Amniotic epithelial cell (primary cell): Measurements from ENCODE around the gene MCL1.

Experiments used
- DNase-seq: peaks from one replicate; pipeline ENCODE4 v3.0.0-alpha.2; 2010; ENCODE audit warnings: low read depth

Gene MCL1

DNA sequence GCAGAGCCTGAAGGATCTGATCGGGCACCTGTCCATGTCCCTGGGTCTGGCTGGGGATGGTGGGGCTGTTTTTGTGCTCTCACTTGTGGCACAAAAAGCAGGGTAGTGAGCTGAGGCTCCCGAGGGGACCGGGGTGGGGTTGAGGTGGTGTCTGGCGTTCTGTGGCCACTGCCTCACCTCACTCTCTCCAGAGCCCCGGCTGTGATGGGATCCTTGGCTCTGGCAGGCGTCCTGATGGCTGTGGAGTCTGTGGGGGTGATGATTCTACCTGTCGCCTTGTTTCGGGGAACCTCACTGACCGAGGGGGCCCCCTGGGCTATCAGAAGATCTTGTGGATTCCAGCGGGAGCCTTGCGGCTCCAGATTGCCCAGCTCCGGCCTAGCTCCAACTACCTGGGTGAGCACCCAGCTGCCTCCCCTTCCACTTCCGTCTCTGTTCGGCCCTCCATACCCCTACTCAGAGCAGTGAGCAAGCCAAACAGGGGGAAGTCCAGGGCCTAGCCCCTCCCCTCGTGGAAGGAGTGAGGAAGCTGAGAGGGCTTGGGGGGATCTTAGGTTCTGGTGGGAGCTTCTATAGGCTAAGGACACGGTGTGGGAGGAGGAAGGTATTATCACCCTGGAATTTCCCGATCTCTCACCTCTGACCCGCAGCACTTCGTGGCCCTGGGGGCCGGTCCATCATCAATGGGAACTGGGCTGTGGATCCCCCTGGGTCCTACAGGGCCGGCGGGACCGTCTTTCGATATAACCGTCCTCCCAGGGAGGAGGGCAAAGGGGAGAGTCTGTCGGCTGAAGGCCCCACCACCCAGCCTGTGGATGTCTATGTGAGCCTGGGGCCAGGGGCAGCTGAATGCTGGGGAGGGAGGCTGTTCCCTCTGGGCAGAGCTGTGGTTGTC lies 23.2 kb downstream of the MCL1 start:
- no peak for DNase-seq

DNA sequence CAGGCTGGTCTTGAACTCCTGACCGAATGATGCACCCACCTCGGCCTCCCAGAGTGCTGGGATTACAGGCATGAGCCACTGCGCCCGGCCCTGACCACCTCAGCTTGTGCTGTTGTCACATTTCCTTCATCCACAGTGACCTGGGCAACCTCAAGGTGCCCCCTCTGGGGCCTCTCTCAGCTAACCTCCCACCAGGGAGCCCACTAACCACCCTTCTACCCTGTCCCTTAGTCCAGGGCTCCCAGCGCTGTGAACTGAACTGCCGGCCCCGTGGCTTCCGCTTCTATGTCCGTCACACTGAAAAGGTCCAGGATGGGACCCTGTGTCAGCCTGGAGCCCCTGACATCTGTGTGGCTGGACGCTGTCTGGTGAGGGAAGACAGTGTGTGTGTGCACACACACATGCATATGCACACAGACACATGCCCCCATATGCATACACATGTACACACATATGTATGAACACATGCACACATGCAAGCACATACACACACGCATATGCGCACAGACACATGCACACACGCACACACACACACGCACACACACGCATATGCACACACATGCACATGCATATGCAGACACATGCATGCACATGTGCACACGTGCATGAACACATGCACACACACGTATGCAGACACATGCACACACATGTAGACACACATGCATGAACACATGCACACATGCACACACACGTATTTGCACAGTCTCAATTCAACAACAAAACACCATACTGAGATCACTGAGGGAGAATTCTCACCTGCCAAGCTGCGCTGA lies 24.0 kb downstream of the MCL1 start:
- no peak for DNase-seq

DNA sequence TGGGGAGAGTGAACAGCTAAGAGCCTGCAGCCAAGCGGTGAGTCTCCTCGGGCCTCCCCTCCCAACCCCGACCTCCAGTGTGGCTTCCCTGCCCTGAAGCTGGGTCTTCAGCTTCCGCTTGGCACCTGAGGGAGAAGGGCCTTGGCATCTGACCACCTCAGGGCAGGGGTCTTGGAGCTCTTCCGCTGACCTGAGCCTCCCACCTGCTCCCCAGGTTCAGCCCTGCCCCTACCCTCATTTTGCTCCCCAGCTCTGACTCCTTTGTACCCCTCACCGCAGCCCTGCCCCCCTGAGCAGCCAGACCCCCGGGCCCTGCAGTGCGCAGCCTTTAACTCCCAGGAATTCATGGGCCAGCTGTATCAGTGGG lies 25.3 kb downstream of the MCL1 start:
- DNase-seq, result no peak

DNA sequence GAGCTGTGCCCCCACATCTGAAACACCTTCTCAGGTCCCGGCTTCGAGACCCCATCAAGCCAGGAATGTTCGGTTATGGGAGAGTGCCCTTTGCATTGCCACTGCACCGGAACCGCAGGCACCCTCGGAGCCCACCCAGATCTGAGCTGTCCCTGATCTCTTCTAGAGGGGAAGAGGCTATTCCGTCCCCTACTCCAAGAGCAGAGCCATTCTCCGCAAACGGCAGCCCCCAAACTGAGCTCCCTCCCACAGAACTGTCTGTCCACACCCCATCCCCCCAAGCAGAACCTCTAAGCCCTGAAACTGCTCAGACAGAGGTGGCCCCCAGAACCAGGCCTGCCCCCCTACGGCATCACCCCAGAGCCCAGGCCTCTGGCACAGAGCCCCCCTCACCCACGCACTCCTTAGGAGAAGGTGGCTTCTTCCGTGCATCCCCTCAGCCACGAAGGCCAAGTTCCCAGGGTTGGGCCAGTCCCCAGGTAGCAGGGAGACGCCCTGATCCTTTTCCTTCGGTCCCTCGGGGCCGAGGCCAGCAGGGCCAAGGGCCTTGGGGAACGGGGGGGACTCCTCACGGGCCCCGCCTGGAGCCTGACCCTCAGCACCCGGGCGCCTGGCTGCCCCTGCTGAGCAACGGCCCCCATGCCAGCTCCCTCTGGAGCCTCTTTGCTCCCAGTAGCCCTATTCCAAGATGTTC lies 25.9 kb downstream of the MCL1 start:
- DNase-seq, result no peak

- no peak for DNase-seq
Observed at GRCh38 chr1:150552911-150553289, 26.5 kb downstream of the MCL1 start.

- peak; percentile 97 for DNase-seq
Observed at GRCh38 chr1:150552128-150552910, 27.1 kb downstream of the MCL1 start.

GRCh38 chr1:150551784-150552127 lies 27.7 kb downstream of the MCL1 start:
- no peak for DNase-seq

- no peak for DNase-seq
Observed at GRCh38 chr1:150551051-150551783, 28.2 kb downstream of the MCL1 start.

GRCh38 chr1:150550222-150551050 lies 29.0 kb downstream of the MCL1 start:
- no peak for DNase-seq

DNA sequence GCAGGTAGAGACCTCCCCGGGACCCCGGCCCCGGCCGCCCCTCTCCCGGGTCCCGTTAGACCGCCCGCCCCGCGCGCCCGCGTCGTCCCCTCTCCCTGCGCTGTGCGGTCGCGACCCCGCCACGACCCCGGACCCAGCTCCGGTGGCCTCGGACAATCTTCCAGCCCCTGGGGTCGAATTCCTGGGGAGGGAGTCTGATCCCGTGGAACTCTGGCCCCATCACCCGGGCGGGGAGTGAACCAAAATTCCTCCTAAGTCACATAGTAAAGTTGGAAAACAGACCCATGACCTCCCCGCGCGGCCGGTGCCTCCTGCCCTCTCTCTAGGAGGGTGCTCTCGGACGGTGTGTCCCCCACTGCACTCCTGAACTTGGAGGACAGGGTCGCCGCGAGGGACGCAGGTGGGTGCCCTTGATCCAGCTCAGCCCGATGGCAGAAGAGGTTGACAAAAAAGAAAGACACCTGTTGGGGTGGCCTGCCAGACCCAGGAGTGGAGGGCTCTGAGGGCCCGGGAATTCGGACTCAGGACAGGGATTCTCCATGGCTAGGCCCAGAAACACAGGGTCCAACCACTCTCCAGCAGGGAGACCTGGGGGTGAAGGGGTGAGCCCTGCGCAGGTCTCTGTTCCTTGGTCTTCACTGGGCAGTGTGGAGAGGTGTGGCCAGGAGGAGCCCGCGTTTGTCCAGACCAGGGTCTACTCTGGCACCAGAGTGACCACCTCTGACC lies 29.8 kb downstream of the MCL1 start:
- DNase-seq, result no peak

DNA sequence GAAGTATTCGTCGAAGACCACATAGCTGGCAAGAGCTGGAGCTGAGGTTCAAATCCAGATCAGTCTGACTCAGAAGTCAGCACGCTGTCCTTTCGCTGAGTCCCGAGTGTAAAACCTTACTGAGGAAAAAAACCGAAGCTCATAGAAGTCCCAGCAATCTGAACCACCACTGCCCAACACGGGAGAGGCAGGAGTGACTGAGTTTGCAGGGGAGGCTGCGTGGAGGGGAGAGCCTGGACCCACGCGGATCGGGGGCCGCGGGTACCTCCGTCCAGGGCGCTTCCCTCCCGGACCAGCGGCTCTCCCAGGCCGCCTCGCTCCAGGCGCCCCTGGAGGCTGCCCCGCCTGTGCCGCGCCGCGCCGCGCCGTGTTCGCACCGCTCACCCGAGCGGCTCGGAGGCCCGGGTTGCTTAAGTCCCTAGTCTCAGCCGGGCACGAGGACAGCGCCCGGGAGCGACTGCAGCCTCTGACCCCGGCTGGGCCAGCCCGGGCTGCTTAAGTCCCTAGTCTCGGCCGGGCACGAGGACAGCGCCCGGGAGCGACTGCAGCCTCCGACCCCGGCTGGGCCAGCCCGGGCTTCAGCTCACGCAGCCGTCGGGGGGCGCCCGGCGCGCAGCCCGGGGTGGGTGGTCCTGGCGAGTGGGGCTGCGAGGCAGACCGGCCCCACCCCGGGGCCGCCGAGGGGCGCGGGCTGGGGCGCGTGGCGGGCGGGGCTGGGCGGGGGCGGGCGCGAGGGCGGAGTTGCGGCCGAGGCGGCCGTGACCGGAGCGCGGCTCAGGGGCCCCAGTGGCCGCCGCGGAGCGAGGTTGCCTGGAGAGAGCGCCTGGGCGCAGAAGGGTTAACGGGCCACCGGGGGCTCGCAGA lies 30.5 kb downstream of the MCL1 start, which contains the start of gene ADAMTSL4:
TSS of gene ADAMTSL4 (plus strand) at position 777 of the 864 bp plus-strand sequence. CDS start 2,881 bp downstream, outside the sequence.
- DNase-seq, result peak; percentile 76

DNA sequence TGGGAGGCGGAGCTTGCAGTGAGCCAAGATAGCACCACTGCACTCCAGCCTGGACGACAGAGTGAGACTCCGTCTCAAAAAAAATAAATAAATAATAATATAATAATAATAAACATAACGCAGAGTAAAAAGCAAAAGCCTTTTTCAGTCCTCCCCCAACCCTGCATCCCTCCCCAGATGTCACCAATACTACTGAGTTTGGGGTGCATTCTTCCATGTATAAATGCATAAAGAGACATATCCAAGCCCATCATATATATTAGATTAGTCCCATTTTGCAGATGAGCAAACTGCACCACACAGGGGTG lies 31.1 kb downstream of the MCL1 start:
- DNase-seq, result no peak

- DNase-seq, result no peak
Observed at GRCh38 chr1:150546294-150546937, 33.0 kb downstream of the MCL1 start.

GRCh38 chr1:150545486-150546032 lies 33.9 kb downstream of the MCL1 start:
- no peak for DNase-seq

DNA sequence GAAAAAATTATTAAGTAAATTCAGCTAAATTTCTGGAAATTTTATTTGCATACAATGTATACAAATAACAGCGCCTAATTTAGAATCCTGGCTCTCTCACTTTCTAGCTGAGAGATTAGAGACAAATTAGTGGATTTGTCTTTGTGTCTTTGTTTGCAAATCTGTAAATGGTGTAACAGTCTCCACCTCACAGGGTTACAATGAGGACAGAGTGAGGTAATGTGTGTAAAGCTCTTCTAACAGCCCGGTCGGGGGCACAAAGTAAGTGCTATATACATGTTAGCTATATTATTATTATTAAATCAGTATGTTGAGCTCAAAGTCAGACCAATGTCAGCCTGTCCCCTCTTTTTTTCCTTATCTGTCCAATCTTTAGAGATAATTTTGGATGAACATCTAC lies 35.2 kb downstream of the MCL1 start:
- DNase-seq, result no peak

GRCh38 chr1:150543500-150544143 lies 35.8 kb downstream of the MCL1 start:
- DNase-seq, result no peak
